Right lobe of liver (tissue), 6 donors: ENCODE results near the gene SLC9A3. TPM values are rescaled to one million over a fixed set of nuclear protein-coding genes. Genes with fewer than 3 reads are reported as not detected.

Experiments used
- ATAC-seq, 4 donors: fragments of 200-7000 bp; cut with Tn5 transposase; one replicate each; pipeline ENCODE4 v1.9.1; 2020; ENCODE audit warnings: mild to moderate bottlenecking in 4 of 4, moderate library complexity in 4 of 4
- DNase-seq, 3 donors: peaks; one replicate each; pipeline ENCODE4 v3.0.0-alpha.2; 2020
- H3K27ac ChIP-seq, 3 donors: fragments of 200-600 bp; one replicate each; pipeline ENCODE4 v1.8.0; 2022
- H3K27me3 ChIP-seq, 2 donors: fragments of 200-600 bp; one replicate each; pipeline ENCODE4 v1.8.0; 2022
- H3K36me3 ChIP-seq, 4 donors: fragments of 200-600 bp; sonication (generic) in 1 of 4; one replicate each; pipeline versions ENCODE4 v1.5.1 to v1.8.0; 2017 to 2022; ENCODE audit warnings: control low read depth in 1 of 4
- H3K4me1 ChIP-seq, 4 donors: fragments of 200-600 bp; sonication (generic) in 1 of 4; one replicate each; pipeline versions ENCODE4 v1.5.1 to v1.8.0; 2017 to 2022; ENCODE audit warnings: control low read depth in 1 of 4
- H3K4me3 ChIP-seq, 3 donors: fragments of 200-600 bp; one replicate each; pipeline ENCODE4 v1.8.0; 2022
- H3K9me3 ChIP-seq, 4 donors: fragments of 200-600 bp; sonication (generic) in 1 of 4; one replicate each; pipeline versions ENCODE4 v1.5.1 to v1.8.0; 2017 to 2022; ENCODE audit warnings: control low read depth in 1 of 4
- CTCF ChIP-seq, 4 donors: fragments of 200-600 bp in 3 of 4; fragments of 450-650 bp in 1 of 4; IDR thresholded peaks; one replicate each; pipeline versions ENCODE4 v1.5.1 to v1.8.0; 2016 to 2022; ENCODE audit warnings: antibody characterized with exemption in 4 of 4, mild to moderate bottlenecking in 2 of 4
- POLR2A ChIP-seq: fragments of 450-650 bp; IDR thresholded peaks from one replicate; pipeline ENCODE4 v1.6.1; 2017; ENCODE audit warnings: antibody characterized with exemption, mild to moderate bottlenecking
- WGBS: methylation state at CpG from one replicate; pipeline ENCODE4 v1.1.6; 2018; ENCODE audit warnings: low coverage, low lambda C conversion rate; ENCODE audit not compliant: insufficient coverage; ENCODE audit errors: missing lambda C conversion rate; 5-methylcytosine and 5-hydroxymethylcytosine counted together
- intact Hi-C, 2 donors: fragments of 100-400 bp; cut with DNase I; formaldehyde crosslinking; loops; one replicate each; pipeline versions ENCODE4 v1.11.2 to v1.14.1; 2022
- total RNA-seq, 6 experiments: library from RNA; depleted of rRNA in 2 of 6; stranded (reverse); fragments of >200 nt in 2 of 6; fragmentation: NEBNext Ultra II Directional in 3 of 6; extraction: Animal tissue kit (Norgen Biotek cat#: 25700) in 3 of 6; gene quantifications; one replicate each; pipeline versions ENCODE4 v1.1.0 to v1.2.4, GENCODE V29; 2016 to 2023
- donor health status: DM: no; HTN: yes; CAD: no.
- donor health status: DM: no; HTN: no; CAD: no.
- donor health status: DM: no; HTN: no; CAD: no.
- donor health status: DM: no; HTN: yes; CAD: no.
- donor health status: DM: no; HTN: yes; CAD: no.

The SLC9A3 gene
- total RNA-seq, 6 experiments from 2014 or later = 0.32 to 1.8 (median 0.46) TPM

- no peak overlapping the region for H3K27ac ChIP-seq
- no peaks in the 10 kb centered on the region for H3K4me1 ChIP-seq
- no peaks in the 10 kb centered on the region for H3K9me3 ChIP-seq
- ATAC-seq (no peak), DNase-seq (peak in 2 of 3 donors; percentile 7 to 30)
- no peaks in the 10 kb centered on the region for H3K36me3 ChIP-seq
- intact Hi-C loops = no loop called here
- H3K27me3 ChIP-seq = no peaks in the 10 kb centered on the region
- no peak for TF ChIP-seq POLR2A
- TF ChIP-seq CTCF (IDR thresholded peaks at IDR 0.05) = no peak
- H3K4me3 ChIP-seq = no peak overlapping the region
- 47% methylated on average over 2 of the region's 14 CpGs for WGBS
These were observed 22.2 kb upstream of the SLC9A3 start for GRCh38 chr5:546376-546908.

GRCh38 chr5:545641-546375 lies 21.6 kb upstream of the SLC9A3 start:
- Histone ChIP-seq H3K36me3 (no peaks in the 10 kb centered on the region), H3K9me3 (no peaks in the 10 kb centered on the region), H3K27me3 (no peaks in the 10 kb centered on the region), H3K27ac (no peak overlapping the region), H3K4me3 (no peak overlapping the region), H3K4me1 (no peaks in the 10 kb centered on the region)
- TF ChIP-seq CTCF (IDR thresholded peaks at IDR 0.05) (no peak), POLR2A (no peak)
- ATAC-seq = peak in 1 of 4 donors; percentile 6
- 93% methylated on average over 2 of the region's 12 CpGs for WGBS
- intact Hi-C loops = no loop called here
- DNase-seq = peak in 2 of 3 donors; percentile 3 to 44

- H3K9me3 ChIP-seq = no peaks in the 10 kb centered on the region
- H3K27me3 ChIP-seq = no peaks in the 10 kb centered on the region
- H3K4me1 ChIP-seq = no peaks in the 10 kb centered on the region
- DNase-seq (no peak), ATAC-seq (no peak)
- no peak for TF ChIP-seq POLR2A
- no peak for TF ChIP-seq CTCF (IDR thresholded peaks at IDR 0.05)
- H3K36me3 ChIP-seq = no peaks in the 10 kb centered on the region
- H3K4me3 ChIP-seq = no peak overlapping the region
- intact Hi-C loops = no loop called here
- H3K27ac ChIP-seq = no peak overlapping the region
- 100% methylated on average over 2 of the region's 9 CpGs for WGBS
These were observed 20.6 kb upstream of the SLC9A3 start for GRCh38 chr5:544675-545355.

GRCh38 chr5:543755-544674 lies 19.8 kb upstream of the SLC9A3 start:
- DNase-seq = peak in 2 of 3 donors; percentile 55 to 67
- no peaks in the 10 kb centered on the region for H3K27me3 ChIP-seq

More at GRCh38 chr5:543755-544674, 19.8 kb upstream of the SLC9A3 start:
- WGBS = 35% methylated on average over 3 of the region's 30 CpGs
- intact Hi-C loops = no loop called here
- H3K4me3 ChIP-seq = no peak overlapping the region
- no peaks in the 10 kb centered on the region for H3K36me3 ChIP-seq
- no peaks in the 10 kb centered on the region for H3K9me3 ChIP-seq
- no peak for TF ChIP-seq POLR2A
- no peak for TF ChIP-seq CTCF (IDR thresholded peaks at IDR 0.05)
- ATAC-seq = peak; percentile 33 to 78 (median 63)
- no peak overlapping the region for H3K27ac ChIP-seq
- H3K4me1 ChIP-seq = no peaks in the 10 kb centered on the region
